Skin of body (tissue), 3 donors: ENCODE results near the gene PLA2G4B. TPM values are rescaled to one million over a fixed set of nuclear protein-coding genes. Genes with fewer than 3 reads are reported as not detected.

Experiments used
- DNase-seq: peaks from one replicate; lab custom pipeline; 2025; lab: John Stamatoyannopoulos, UW
- small RNA-seq: library from RNA; depleted of rRNA; stranded (forward); fragments of <200 nt; gene quantifications from one replicate; pipeline ENCODE3, GENCODE V24; 2014; ENCODE audit warnings: low replicate concordance
- total RNA-seq: library from RNA; depleted of rRNA; stranded (reverse); fragments of >200 nt; gene quantifications from one replicate; pipeline ENCODE4 v1.2.3, GENCODE V29; 2014

PLA2G4B gene
- total RNA-seq, 1 donor from 2014 or later = 16.5 TPM

DNA sequence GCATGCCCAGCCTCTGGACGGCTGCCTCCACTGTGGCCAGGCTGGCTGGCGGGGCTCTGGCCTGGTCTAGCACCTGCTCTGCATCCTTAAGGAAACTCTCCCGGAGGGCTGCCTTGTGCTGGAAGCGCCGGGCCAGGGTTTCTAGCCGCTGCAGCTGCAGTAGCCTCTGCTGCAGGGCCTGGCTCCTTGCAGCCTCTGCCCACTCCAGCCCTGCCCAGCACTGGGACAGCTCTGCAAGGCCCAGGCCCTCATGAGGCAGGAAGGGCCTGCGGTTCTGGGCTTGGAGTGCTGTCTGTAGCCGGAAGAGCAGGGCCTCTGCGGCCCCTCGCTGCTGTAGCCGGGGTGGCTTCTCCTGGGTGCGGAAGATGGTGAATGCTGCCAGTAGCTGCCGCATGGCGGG, 47.2 kb downstream of the PLA2G4B start:
- DNase-seq = no peak

DNA sequence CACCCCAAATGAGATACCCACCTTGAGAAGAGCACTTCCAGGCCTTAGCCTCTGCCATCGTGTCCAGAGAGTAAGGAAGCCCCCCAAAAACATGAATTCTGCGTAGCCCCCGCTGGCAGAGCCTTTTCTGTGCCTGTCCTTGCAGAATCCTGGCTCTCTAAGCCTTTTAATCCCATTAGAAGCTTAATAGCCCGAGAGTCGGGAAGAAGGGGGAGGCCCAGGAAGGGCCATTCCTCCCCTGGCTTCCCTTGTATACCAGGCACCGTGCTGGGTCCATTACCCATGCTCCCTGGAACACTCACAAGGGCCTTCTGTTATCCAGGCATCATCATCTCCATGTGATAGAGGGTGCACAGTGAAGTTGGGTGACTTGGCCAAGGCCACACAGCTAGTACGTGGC, 48.1 kb downstream of the PLA2G4B start:
- DNase-seq = no peak

DNA sequence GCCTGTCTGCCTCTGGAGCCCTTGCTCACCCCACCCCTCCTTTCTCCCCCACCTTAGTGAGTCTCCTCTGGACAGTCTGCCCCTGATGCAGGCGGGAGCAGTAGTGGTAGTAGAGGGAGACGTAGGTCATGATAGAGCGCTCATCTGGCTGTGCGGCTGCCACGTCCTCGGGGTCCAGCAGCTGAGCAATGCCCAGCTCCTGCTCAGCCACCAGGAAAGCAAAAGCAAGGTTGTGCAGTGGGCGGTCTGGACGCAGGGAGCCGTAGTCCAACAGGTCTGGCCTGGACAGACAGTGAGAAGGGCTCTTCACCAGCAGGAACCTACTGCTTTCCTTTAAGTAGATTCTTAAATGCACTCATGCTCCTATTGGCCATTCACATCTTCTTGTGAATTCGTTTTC, 48.5 kb downstream of the PLA2G4B start:
- DNase-seq = no peak

DNA sequence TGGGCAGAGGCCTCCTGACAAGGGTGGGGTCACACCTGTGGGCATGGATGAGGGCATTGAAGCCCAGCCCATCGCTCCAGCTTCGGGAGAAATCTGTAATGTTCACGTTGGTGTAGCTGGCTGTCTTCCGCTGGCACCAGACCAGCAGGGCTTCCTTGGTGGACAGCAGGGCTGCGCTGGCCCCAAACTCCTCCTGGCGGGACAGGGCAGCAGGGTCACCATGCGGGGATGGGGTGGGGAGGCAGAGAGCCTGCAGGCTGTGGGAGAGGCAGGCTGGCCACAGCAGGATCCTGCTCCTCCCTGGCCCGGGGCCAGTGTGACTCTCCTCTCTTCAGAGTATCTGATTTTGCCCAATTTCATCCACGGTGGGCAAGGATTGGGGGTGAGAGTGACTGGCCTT, 49.2 kb downstream of the PLA2G4B start:
- no peak for DNase-seq

DNA sequence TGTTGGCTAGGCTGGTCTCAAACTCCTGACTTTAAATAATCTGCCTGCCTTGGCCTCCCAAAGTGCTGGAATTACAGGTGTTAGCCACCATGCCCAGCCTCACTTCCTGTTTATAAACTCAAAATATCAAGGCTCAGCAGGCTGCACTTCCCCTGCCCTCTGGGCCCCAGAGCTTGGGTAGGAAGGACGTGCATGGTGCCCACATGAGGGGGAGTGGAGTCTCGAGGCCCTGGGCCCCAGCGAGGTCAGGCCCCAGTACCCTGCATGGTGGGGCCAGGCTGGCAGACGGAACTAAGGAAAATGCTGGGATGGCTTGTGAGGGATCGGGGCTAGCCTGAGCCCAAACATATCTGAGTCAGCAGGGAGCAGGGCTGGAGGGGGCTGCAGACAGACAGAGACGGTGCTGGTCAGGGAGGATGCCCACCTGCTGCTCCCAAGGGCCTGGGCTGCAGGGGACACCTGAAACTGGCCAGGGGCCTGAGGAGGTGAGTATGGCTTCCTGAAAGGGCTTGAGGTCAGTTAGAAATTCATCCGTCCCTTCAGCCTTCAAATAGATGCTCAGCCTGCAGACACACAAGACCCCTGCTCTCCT, 50.1 kb downstream of the PLA2G4B start:
- DNase-seq = no peak

DNA sequence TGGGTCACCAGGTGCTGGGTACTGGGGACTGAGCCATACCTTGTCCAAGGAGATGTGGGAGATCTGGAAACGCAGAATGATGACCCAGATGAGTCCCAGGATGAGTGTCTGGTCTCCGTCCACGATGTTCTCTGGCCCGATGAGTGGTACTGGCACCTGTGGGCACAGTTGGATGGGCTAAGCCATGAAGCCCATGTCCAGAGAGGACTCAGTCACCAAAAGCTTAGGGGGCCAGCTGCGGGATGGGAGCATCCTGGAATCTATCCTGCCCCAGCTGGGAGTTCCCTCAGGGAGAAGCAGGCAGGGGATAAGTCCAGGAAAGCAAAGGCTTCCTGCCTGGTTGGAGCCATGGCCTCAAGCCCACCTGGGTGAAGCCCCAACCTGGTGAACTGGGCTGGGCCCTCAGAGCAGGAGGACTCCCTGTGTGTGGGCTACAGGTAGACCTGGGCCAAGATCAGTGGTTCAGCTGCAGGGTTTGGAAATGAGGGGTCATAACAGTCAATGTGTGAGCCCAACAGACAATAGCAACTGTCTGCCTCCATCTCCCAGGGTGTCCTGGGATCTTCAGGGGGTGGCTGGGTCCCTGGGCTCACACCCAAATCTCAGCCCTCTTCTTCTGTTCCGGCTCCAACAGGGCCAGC, 51.5 kb downstream of the PLA2G4B start:
- DNase-seq = no peak

DNA sequence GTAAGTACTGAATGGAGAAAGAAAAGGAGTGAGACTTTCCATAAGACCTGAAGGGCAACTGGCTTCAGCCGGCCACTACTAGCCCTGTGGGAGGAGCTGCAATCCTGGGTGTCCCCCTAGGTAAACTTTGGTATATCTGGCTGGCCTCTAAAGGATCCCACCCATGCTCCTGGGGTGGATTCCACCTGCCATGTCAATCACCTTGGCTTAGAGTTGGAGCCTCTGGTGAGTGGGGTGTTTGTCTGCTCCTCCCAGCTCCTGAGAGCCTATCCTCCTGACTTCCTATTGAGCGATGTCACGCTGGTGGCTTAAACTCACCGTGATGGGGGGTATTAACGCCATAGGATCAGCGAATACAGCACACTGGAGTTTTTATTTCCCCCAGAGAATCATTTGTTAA, 52.6 kb downstream of the PLA2G4B start:
- no peak for DNase-seq

DNA sequence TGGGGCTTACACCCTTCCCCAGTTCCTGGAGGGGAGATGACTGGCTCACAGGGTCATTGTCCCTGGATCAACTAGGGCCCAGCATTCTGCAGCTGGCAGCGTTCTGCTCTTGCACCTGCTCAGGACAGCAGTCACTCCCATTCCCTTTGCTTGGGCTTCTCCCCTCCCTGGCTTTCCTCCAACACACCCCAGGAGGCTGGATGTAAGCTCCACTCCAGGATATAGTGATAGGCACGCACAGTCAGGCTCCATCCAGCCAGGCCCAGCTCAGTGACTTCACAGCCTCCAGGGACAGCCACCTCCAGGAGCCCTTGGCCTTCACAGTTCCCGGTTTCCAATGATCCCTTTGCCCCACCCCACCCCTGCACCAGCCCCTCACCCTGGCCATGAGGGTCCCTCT, 53.3 kb downstream of the PLA2G4B start:
- no peak for DNase-seq

DNA sequence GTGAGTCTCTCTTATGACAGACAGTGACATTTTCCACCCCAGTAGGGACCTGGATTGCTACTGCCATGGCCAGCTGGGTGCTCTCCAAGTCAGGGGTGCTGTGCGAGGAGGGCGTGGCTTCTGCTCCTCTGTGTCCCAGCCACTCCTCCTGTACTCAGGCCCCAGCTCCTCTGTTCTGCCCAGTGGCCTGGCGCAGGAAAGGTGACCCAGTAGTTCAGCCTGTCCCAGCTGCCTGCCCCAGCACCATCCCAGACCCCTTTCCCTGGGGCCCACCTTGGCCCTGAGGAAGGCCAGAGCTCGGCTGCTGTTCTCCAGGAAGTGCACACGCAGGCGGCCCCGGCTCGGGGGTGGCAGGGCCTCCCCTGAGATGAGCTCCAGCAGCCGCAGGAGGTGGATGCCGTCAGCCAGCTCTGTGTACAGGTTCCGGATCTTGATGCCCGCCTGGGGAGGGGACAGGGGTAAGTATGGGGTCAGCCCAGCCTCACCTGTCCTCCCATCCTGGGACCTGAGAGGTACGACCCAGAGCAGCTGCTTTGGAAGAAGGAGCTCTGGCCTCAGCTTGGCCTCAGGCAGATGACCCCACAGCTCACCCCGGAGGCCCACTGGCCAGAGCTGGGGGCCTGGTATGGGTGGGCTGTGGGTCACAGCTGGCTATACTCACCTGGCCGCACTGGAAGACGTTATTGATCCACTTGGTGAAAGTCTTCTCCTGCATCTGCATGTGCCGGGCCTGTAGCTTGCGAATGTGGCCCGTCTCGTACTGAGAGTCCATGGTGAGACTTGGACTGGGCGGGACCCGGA, 54.2 kb downstream of the PLA2G4B start:
- no peak for DNase-seq

DNA sequence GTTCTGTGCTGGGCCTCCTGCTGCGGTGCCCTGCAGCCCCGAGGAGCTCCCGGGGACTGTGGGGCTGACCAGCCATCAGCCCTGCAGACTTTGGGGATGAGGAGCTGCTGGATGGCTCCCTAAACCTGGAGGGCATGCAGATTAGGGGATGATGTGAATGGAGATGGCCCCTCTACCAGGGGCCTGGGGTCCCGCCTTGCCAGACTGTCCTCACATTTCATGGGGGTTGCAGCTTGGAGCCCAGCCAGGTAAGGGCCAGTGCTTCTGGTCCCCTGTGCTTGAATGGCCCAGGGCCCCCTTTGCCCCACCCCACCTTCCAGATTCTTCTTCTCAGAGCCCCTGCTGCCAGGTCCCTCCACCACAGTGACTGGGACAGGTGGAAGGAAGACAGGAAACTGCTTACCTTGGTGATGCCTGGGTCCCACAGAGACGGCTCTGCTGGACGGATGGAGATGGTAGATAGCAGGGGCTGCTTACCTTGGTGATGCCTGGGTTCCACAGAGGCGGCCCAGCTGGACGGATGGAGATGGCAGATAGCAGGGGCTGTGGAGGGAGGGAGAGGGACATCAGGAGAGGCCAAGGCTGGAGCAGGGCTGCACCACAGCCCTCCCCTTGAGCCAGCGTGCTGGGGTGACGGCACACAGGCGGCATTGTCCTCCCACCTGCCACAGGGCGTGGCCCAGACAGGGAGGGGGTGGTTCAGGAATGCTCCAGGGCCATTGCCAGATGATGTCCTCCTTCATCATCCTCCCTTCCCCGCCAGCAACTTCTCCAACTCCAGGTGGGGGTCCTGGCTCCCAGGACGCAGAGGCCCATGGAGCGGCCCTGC, 55.0 kb downstream of the PLA2G4B start, which contains the start of gene SPTBN5:
Gene SPTBN5 (minus strand): TSS at position 632 of the 829 bp plus-strand sequence. CDS start 556 bp downstream, at position 76.
- no peak for DNase-seq

DNA sequence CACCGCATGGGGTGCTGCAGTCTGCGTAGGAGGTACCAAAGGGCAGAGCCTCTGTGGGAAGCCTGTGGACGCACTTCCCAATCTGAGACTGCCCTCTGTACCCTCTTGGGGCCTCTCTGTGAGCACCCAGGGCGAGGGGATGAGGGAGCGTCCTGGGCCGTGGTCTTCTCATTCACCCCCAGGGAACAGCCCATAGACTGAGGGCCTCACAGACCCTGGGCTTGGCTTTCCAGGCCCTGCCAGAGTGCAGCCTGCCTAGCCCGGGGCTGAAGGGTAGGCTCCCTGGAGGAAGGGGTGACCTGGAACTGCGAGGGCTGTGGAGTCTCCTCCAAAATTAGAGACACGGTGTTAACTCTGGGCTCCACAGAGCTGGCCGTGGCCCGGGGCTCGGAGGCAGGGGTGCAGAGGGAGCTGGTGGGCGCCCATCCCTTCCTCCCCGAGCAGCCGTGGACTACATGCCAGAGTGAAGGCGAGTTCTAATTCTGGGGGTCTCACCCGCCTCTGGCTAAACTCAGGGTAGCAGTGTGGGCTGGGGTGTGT, 55.7 kb downstream of the PLA2G4B start:
- DNase-seq = no peak

DNA sequence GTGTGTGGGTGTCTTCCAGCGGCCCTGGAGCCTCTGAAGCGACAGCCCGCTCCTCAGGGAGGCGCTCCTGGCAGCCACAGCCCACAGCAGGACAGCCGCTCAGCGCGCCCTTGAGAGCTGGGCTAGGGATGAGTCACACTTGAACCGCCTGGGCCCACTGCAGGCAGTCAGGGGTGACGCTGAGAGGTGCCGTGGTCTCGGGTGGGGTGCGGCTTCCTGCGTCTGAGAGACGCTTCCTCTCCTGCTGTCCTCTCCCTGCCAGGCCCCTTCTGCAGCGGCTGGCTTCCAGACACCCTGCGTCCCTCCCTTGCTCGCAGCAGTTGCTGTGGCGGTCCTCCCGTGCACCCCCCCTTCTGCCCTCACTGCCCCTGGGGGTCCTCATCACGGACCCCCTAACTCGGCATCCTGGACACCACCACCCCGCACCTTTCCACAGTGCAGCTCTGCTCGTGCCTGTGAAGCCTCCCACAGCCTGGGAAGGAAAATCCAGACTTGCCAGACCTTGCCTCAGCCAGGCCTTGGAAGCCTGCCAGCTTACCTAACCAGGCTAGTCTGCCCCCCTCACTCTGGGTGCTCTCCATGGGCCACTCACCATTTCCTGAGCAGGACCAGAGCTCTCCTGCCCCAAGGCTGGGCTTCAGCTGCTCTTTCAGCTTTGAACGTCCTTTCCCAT, 56.3 kb downstream of the PLA2G4B start:
- no peak for DNase-seq

DNA sequence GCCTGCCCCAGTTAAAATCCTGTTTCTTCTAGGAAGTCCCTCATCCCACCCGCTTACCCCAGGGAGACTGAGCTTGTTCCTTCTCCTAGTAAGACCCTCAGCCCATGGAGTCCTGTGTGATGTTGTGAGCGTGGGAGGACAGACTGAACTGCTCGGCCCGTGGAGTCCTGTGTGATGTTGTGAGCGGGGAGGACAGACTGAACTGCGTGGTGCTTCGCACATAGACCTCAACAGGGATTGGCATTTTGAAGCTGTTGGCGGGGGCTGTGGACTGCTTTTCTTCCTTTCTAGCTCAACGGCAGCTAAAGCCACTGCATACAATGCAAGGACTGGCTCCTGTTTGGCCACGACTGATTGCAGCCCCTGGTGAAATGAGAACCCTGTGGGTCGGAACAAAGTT, 56.8 kb downstream of the PLA2G4B start:
- DNase-seq = no peak

DNA sequence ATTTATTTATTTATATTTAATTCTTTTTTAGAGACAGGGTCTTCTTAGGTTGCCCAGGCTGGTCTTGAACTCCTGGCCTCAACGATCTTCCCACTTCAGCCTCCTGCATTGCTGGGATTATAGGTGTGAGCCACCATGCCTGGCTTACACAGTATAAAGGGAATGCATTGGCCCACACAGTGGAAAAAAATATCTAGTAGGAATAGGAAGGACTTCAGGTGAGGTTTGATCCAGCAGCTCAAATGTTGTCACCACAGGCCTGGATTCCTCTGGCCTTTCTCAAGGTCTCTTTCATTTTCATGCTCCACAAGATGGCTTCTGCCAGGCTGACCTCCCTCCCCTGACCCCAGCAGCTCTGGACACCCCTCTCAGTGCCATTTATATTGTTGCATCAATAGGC, 57.3 kb downstream of the PLA2G4B start:
- DNase-seq = no peak

DNA sequence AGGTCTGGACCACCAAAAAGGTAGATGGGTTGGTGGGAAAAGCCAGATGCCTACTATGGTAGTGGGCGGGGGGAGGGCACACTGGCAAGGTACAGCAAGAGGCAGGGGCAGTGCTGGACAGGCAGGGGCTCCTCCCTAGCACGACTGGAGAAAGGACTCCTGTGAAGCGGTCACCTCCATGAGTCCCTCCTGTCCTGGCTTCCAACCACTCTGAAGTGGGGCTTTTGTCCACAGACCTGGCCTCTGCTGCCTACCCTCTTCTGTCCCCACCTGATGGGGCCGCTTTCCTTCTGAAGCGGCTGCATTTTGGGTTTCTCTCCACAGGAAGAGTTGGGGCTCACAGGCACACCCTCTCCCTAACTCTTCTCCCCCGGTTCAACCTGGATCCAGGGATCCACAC, 57.9 kb downstream of the PLA2G4B start:
- no peak for DNase-seq

DNA sequence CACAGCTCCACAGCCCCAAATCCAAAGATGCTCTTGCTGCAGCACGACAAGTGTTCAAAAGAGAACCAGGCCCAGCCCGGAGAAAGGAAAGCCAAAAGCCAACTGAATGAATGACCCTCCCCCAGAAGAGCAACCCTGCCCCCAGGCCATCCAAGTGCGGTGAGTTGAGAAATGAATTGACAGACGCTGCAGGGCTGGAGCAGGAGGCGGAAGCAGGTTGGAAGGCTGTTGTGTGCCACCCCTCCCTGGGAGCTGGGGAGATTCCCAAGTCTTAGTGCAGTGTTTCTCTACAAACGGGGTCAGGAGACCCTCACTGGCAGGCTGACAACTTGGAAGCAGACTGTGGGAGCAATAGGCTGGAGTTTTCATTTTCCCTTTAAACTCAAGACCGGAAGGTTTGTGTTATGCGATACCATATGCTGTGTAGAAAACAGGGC, 58.7 kb downstream of the PLA2G4B start:
- DNase-seq = no peak

Small RNA genes within 50 kb of the gene (small RNA-seq; reads per million reads assigned to genes)
- gene JMJD7-PLA2G4B (not detected), gene MIR4310 (not detected), gene RNA5SP393 (not detected)

Other genes starting within 250 kb of the PLA2G4B start
- 48.0 TPM for gene MGA, start 178.4 kb upstream of the PLA2G4B start, total RNA-seq
- 22.6 TPM for gene MAPKBP1, start 64.4 kb upstream of the PLA2G4B start, total RNA-seq
- gene JMJD7, start 10.8 kb upstream of the PLA2G4B start, total RNA-seq = 5.0 TPM
- 1.7 TPM for gene SPTBN5, start 55.2 kb downstream of the PLA2G4B start, total RNA-seq
- 19.8 TPM for gene EHD4, start 133.7 kb downstream of the PLA2G4B start, total RNA-seq
- gene PLA2G4E, start 182.2 kb downstream of the PLA2G4B start, total RNA-seq = 33.8 TPM